HTR-8/SVneo (cell line): ENCODE results near the gene TSPO.
"Not testable (repeated sequence)": the region's sequence is repeated elsewhere in the genome, so short reads cannot be mapped to it uniquely, and the experiment has no call there.

Experiments used
- DNase-seq: peaks from one replicate; pipeline ENCODE4 v3.0.0; 2011; ENCODE audit warnings: low spot score, mixed read lengths; ENCODE audit not compliant: insufficient read length
- FAIRE-seq: peaks from 2 replicates; lab custom pipeline; 2011; peaks lifted over from hg19 to GRCh38; lab: Jason Lieb, UNC

Gene TSPO

GRCh38 chr22:43151251-43152002 is at the start of gene TSPO:
TSPO (plus strand) TSS chr22:43151559; CDS start chr22:43159239, 7,680 bp downstream.
- DNase-seq (peak; percentile 72), FAIRE-seq (peak; percentile 51)

GRCh38 chr22:43104056-43104625 is 47.2 kb upstream of the TSPO start:
- not testable (repeated sequence) for FAIRE-seq, DNase-seq

- FAIRE-seq, DNase-seq: not testable (repeated sequence)
Observed at GRCh38 chr22:43104950-43105349, 46.4 kb upstream of the TSPO start.

GRCh38 chr22:43106302-43106701 is 45.1 kb upstream of the TSPO start:
- FAIRE-seq (no peak), DNase-seq (no peak)

- no peak for DNase-seq
- FAIRE-seq, result no peak
Observed at GRCh38 chr22:43109511-43109910, 41.8 kb upstream of the TSPO start.

- DNase-seq (no peak), FAIRE-seq (no peak)
Observed at GRCh38 chr22:43109921-43110443, 41.4 kb upstream of the TSPO start.

- FAIRE-seq, result no peak
- DNase-seq, result peak; percentile 56
Observed at GRCh38 chr22:43110444-43110926, 40.9 kb upstream of the TSPO start, which contains the start of gene BIK. BIK (plus strand) TSS chr22:43110750; CDS start chr22:43124023, 13,273 bp downstream.

- DNase-seq (no peak), FAIRE-seq (no peak)
Observed at GRCh38 chr22:43110927-43111623, 40.3 kb upstream of the TSPO start.

- DNase-seq (no peak), FAIRE-seq (no peak)
Observed at GRCh38 chr22:43113526-43114251, 37.7 kb upstream of the TSPO start.

- no peak for DNase-seq
- FAIRE-seq, result no peak
Observed at GRCh38 chr22:43114958-43115357, 36.4 kb upstream of the TSPO start.

- no peak for FAIRE-seq
Observed at GRCh38 chr22:43116932-43117331, 34.4 kb upstream of the TSPO start.

GRCh38 chr22:43118024-43118849 is 33.1 kb upstream of the TSPO start:
- DNase-seq (no peak), FAIRE-seq (no peak)

More at GRCh38 chr22:43116932-43117331, 34.4 kb upstream of the TSPO start:
- no peak for DNase-seq

GRCh38 chr22:43118953-43119458 is 32.4 kb upstream of the TSPO start:
- no peak for FAIRE-seq
- DNase-seq, result no peak

GRCh38 chr22:43126501-43127165 is 24.7 kb upstream of the TSPO start:
- FAIRE-seq (peak; percentile 82), DNase-seq (peak; percentile 96)

GRCh38 chr22:43127166-43127908 is 24.0 kb upstream of the TSPO start:
- no peak for FAIRE-seq
- DNase-seq, result no peak

- FAIRE-seq, result no peak
- DNase-seq, result no peak
Observed at GRCh38 chr22:43128116-43128515, 23.2 kb upstream of the TSPO start.

- DNase-seq (no peak), FAIRE-seq (no peak)
Observed at GRCh38 chr22:43128928-43129424, 22.4 kb upstream of the TSPO start.
